DMS114 treated with DMSO at 0.1 percent for 48 hours (cell line): Measurements from ENCODE around the gene TARS3.

Source experiments
- DNase-seq: peaks from one replicate; lab custom pipeline; 2025; ENCODE audit not compliant: unreplicated experiment; lab: John Stamatoyannopoulos, UW

Gene TARS3

DNA sequence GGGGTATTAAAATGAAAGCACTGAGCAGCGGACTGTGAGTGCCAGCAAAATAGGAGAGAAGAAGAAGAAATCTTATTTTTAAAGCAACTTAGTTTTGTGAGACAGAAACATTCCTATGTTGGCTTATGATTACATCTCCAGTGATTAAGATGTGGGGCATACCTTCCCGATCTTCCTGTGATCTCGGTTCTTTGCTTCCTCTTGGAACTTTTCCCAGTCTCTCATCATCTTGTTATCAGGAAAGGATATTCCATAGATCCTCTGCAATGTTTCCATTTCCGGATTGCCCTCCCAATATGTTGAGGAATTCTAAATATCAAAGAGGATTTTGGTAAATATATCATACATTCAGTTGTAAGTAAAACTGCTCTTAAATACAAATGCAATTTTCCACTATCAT lies 22.2 kb downstream of the TARS3 start:
- no peak for DNase-seq

DNA sequence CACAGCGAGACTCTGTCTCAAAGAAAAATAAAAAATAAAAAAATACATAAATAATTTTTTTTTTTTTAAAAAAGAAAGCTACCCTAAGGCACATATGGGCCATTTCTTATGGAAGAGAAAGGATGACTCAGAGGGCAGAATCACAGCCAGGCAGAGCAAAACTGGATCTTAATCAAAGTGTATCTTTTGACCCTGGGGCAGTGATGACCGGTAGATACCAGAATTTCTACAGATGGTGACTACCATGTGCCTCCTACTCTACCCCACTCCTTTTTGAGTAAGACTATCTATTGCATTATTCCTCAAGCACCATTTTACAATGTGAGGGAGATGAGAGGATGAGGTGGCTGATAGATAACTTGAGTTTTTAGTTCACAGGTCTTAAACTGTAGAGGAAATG lies 26.0 kb downstream of the TARS3 start:
- DNase-seq, result no peak

GRCh38 chr15:101697488-101697887 lies 26.8 kb downstream of the TARS3 start:
- DNase-seq, result no peak

DNA sequence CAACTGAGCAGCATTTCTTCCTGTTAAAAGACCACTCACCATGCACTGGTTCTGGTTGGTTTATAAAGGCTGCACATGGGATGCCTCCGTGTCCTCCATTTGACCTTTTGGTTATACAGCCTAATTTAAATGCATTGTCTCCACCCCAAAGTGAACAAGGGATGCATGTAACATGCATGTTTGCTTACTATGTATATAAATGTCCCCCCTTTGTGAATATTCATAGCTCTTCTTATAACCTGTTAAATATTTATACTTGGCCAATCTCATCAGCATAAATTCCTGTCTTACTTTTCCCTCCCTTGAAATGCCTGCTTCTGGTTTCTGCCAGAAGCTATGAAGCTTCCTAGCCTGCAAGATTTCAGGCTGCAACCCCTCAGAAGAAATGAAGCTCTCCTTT lies 27.4 kb downstream of the TARS3 start:
- no peak for DNase-seq

DNA sequence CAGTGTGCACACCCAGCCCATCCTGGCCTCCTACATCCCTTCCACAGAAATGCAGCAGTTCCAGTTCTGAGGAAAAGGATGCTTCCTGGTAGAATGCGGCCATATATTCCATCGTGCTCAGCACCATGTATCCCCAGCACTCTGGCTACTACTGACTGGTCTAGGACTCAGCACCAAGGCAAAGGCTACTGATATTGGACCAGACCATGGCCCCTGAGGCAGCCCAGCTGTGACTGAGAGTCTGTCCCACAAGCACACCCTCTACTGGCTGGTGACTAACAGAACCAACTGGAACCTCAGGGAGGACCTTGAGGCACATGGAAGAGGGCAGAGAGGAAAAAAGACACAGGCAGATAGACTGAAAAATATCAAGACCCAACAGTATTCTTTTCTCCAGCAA lies 30.0 kb downstream of the TARS3 start:
- DNase-seq, result no peak

DNA sequence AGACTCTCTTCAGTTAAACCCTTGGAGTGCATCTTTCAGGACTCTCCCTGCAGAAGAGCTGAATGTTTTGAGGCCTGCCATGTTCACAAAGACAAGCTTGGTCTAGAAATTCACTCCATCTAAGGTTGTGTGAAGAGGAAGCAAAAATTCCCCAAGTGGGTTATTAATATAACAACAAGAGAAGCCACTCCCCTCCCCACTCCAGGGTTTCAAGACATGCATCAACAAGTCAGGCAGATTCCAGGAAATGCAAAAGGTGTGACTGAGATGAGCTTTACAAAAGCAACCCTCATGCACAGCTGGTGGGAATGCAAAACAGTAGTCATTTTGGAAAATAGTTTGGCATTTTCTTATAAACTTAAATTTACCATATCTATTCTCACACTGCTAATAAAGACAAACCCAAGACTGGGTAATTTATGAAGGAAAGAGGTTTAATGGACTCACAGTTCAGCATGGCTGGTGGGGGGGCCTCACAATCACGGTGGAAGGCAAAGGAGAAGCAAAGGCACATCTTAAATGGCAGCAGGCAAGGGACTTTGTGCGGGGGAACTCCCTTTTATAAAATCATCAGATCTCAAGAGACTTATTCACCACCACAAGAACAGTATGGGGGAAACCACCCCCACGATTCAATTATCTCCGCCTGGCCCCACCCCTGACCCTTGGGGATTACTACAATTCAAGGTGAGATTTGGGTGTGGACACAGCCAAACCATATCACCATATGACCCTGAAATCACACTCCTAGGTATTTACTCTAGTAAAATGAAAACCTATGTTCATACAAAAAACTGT lies 31.3 kb downstream of the TARS3 start:
- no peak for DNase-seq

- DNase-seq, result no peak
Measured at GRCh38 chr15:101689901-101690300, 34.4 kb downstream of the TARS3 start.

- no peak for DNase-seq
Measured at GRCh38 chr15:101686718-101687117, 37.6 kb downstream of the TARS3 start.

DNA sequence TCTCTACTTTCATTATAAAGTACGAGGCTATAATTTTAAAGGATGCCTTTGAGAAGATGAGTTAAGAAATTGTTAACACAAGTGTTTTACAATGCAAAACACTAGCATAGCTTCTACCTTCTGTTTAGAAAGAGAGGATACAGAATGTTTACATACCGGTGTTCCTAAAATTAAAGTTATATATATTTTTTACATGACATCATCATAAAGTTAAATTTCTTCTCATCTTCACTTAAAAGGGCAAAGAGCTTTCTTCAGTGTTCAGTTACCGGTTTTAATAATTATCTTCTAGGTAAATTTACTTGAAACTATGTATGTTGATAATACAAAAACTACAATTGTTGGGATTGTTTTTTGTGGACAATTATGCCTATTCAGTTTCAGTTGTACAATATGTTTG lies 39.4 kb downstream of the TARS3 start:
- DNase-seq, result no peak

DNA sequence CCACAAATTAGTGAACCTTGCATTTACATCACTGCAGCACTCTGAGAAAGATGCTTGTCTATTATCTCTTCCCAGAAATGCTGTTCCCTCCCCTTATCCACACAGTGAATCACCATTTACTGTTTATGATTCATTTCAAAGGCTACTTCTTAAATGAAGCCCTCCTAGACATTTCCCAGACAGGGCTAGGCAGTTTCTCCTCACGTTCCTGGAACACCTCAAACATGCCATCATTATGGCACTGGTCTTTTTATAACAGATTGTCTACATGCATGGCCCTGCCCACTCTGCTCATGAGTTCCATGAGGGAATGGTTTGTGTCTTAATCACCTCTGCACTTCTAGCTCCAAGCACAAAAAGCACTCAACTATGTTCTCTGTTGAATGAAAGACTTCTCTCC lies 39.9 kb downstream of the TARS3 start:
- no peak for DNase-seq

GRCh38 chr15:101679806-101680205 lies 44.5 kb downstream of the TARS3 start:
- DNase-seq, result no peak

GRCh38 chr15:101676921-101677329 lies 47.3 kb downstream of the TARS3 start:
- no peak for DNase-seq

- no peak for DNase-seq
Measured at GRCh38 chr15:101675796-101676582, 48.3 kb downstream of the TARS3 start.

DNA sequence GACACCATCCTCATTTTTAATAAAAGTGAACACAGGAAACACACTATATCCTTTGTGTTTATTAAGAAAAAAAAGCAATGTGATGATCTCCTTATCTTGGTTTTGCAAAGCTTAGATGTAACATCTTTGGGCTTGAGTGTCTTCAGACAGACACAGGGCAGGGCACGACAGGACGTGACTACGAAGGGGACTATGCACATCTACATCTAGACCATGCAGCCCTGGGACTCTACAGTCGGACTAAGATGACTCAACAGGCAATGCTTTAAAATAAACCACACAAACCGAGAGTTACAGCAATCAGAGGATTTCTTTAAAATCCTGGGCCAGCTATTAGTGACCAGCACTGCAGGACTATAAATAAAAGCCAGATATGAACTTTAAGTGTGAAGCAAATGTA lies 49.3 kb downstream of the TARS3 start:
- no peak for DNase-seq

- no peak for DNase-seq
Measured at GRCh38 chr15:101672298-101672697, 52.0 kb downstream of the TARS3 start.

- no peak for DNase-seq
Measured at GRCh38 chr15:101669744-101670143, 54.5 kb downstream of the TARS3 start.

DNA sequence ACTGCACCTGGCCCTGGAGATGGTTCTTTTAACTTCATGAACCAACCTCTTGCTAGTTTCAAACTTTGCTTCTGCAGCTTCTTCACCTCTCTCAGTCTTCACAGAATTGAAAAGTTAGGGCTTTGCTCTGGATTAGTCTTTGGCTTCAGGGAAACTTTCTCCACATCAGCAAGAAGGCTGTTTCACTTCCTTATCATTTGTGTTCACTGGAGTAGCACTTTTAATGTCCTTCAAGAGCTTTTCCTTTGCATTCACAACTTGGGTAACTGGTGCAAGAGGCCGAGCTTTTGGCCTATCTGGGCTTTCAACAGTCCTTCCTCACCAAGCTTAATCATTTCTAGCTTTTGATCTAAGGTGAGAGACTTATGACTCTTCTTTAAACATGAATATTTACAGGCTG lies 56.4 kb downstream of the TARS3 start:
- no peak for DNase-seq

DNA sequence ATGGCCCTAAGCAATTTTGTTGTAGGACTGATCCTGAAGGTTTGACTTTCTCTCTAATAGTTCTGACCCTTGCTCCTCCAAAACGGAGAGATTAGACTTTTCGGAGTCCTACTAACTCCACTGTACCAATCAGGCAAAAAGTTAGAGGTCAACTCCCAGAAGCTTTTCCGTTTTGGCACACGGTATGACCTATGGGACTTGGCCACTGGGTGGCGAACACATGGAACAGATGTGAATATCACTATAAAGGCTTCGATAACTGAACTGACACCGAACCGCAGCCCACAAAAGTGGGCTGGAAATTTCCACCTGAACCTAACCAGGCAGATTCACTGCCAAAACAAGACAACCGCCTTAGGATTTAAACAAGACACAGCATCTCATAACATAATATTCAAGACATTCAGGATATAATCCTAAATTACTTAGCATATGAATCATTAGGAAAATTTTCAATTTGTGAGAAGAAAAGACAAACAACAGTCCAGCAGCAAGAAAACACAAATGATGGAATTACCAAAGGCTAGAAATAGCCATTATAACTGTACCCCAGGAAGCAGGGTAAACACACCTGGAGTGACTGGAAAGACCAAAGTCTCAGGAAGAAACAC lies 59.9 kb downstream of the TARS3 start:
- no peak for DNase-seq

GRCh38 chr15:101662203-101662602 lies 62.1 kb downstream of the TARS3 start:
- DNase-seq, result no peak

DNA sequence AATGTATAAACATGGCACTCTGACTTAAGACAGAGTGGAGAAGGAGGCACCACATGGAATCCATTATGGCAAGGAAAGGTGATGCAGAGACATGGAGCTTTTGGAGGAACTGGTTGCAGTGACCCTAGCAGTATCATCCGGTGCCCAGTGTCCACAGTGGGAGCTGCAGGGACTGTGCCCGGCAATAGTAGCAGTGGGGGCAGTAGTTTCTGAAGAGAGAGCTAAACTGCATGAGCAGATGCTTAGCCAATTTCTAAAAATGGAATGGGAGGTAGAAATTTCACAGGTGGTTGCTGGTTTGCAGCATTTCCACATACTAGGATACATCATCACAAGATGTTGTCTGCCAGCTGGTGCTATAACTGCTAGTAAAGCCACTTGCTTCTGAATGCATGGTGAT lies 64.3 kb downstream of the TARS3 start:
- DNase-seq, result no peak

DNA sequence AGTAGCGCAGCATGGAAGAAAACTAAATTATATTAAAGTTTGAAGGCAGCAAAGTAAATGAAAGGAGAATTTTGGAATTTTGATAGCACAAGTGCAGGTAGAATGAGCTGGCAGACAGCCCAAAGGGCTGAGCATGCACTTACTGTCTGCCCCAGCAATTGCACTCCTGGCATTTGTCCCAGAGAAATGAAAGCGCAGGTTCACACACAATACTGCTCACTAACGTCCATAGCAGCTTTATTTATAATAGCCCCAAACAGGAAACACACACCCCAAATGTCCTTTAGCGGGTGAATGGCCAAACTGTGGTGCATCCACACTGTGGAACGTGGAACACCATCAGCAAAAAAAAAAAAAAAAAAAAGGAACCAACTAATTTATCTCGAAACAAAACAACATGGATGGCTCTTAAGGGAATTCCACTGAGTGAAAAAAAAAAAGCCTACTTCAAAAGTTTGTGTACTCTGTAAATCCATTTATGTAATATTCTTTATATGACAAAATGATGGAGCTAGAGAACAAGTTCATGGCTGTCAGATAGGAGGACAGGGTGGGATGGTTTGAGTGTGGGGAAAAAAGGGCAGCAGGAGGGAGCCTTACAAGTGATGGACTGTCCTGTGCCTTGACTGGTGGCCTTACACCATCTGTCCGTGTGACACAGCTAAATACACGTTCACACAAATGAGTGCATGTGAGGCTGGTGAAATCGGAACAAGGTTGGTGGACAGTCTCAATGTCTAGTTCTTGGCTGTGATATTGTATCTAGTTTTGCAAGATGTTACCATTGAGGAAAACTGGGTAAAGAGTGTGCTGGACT lies 66.1 kb downstream of the TARS3 start:
- no peak for DNase-seq
